ENCODE measurements around the gene BOLA3. TPM values are rescaled to one million over a fixed set of nuclear protein-coding genes. Genes with fewer than 3 reads are reported as not detected.
A peak's percentile ranks its signal among the peaks of the same experiment; 100 is the strongest.

The BOLA3 gene
- total RNA-seq, 4 donors from 2014 or later: 3.0 to 51.5 (median 44.0) TPM; not detected in 1

DNA sequence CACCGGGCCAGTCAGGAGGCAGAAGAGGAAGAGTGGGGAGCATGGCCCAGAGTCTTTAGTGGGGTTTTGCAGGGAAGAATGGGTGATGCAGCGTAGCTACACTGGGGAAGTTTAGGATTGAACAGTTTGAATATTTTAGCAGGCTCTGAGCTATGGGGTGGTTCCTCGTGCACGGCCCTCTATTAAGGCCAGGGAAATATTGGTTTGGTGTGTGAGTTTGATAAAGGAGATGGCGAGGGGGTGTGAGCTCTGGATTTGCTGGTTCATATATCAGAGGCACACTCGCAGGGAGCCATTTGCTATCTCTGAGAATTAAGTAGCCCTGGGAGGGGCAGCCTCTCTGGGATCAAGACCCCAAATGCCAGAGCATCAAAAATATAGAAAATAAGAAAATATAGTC, 50.1 kb downstream of the BOLA3 start:
- WGBS, 2 donors (ENCODE audit: low coverage in 1 of 2): 93 to 96% methylated on average over 4 to 6 of the region's 6 CpGs
- no peaks in the 10 kb centered on the region for H3K9me3 ChIP-seq
- H3K36me3 ChIP-seq: peaks cover 0 to 42% (median 11%) of the 10 kb centered on the region in 4 donors
- intact Hi-C loops (cut with DNase I; ENCODE audit: low total_unique reads) (no loop called here), in situ Hi-C loops (cut with MboI; ENCODE audit: low pct_ligation_motif_present in 1 of 4, low pct_unique_long_range_greater_than_20kb in 1 of 4, low sequenced_read_pairs in 3 of 4) (no loop called here)
- TF ChIP-seq POLR2AphosphoS5 (IDR thresholded peaks at IDR 0.05) (no peak), POLR2A (IDR thresholded peaks at IDR 0.05) (no peak), EP300 (IDR thresholded peaks at IDR 0.05; ENCODE audit: low read depth) (no peak)
- TF ChIP-seq, protein P1, sequence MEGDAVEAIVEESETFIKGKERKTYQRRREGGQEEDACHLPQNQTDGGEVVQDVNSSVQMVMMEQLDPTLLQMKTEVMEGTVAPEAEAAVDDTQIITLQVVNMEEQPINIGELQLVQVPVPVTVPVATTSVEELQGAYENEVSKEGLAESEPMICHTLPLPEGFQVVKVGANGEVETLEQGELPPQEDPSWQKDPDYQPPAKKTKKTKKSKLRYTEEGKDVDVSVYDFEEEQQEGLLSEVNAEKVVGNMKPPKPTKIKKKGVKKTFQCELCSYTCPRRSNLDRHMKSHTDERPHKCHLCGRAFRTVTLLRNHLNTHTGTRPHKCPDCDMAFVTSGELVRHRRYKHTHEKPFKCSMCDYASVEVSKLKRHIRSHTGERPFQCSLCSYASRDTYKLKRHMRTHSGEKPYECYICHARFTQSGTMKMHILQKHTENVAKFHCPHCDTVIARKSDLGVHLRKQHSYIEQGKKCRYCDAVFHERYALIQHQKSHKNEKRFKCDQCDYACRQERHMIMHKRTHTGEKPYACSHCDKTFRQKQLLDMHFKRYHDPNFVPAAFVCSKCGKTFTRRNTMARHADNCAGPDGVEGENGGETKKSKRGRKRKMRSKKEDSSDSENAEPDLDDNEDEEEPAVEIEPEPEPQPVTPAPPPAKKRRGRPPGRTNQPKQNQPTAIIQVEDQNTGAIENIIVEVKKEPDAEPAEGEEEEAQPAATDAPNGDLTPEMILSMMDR (IDR thresholded peaks at IDR 0.05): no peak
- DNase-seq: no peak
- H3K4me3 ChIP-seq: no peak overlapping the region
- no peaks in the 10 kb centered on the region for H3K27me3 ChIP-seq
- H3K4me1 ChIP-seq: peaks cover 0 to 16% (median 5%) of the 10 kb centered on the region in 4 donors
- no peak overlapping the region for H3K27ac ChIP-seq

GRCh38 chr2:74096052-74096451, 51.7 kb downstream of the BOLA3 start:
- Histone ChIP-seq H3K27me3 (no peaks in the 10 kb centered on the region), H3K4me1 (peaks cover 0 to 16% (median 5%) of the 10 kb centered on the region in 4 donors), H3K27ac (peak overlapping the region; percentile 26 to 48 (median 32)), H3K36me3 (peaks cover 0 to 40% (median 5%) of the 10 kb centered on the region in 4 donors), H3K9me3 (no peaks in the 10 kb centered on the region), H3K4me3 (no peak overlapping the region)
- in situ Hi-C loops (cut with MboI; ENCODE audit: low pct_ligation_motif_present in 1 of 4, low pct_unique_long_range_greater_than_20kb in 1 of 4, low sequenced_read_pairs in 3 of 4) (no loop called here), intact Hi-C loops (cut with DNase I; ENCODE audit: low total_unique reads) (no loop called here)
- DNase-seq: peak; percentile 35
- TF ChIP-seq, protein P1 (IDR thresholded peaks at IDR 0.05): no peak
- TF ChIP-seq POLR2A (IDR thresholded peaks at IDR 0.05): no peak
- no peak for TF ChIP-seq EP300 (IDR thresholded peaks at IDR 0.05; ENCODE audit: low read depth)
- no peak for TF ChIP-seq POLR2AphosphoS5 (IDR thresholded peaks at IDR 0.05)
- WGBS, 2 donors (ENCODE audit: low coverage in 1 of 2): 53 to 71% methylated on average over 2 of the region's 2 CpGs

- Histone ChIP-seq H3K4me1 (peaks cover 0 to 16% (median 5%) of the 10 kb centered on the region in 4 donors), H3K36me3 (peaks cover 0 to 40% (median 4%) of the 10 kb centered on the region in 4 donors)
- intact Hi-C loops (cut with DNase I; ENCODE audit: low total_unique reads): no loop called here
Observed at GRCh38 chr2:74095632-74096031, 52.1 kb downstream of the BOLA3 start.

DNA sequence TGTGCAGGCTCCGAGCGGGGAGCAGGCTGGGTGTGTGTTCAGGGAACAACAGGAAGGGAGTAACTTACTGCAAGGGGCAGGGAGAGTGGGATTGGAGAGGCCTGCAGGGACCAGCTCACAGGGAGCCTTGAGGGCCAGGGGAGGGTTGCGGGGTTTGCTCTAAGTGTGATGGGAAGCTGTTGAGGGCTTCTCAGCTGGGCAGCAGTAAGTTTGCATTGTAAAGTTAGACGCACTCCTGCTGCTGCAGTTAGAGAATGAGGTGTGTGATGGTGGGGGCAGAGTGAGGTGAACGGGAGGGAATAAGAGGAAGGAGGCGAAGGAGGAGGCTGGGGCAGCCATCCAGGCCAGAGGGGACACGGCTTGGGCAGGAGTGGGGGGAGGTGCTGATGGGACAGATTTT, 53.4 kb downstream of the BOLA3 start:
- TF ChIP-seq, protein P1 (IDR thresholded peaks at IDR 0.05): no peak
- no peak for TF ChIP-seq EP300 (IDR thresholded peaks at IDR 0.05; ENCODE audit: low read depth)
- no peak for TF ChIP-seq POLR2A (IDR thresholded peaks at IDR 0.05)
- peaks cover 0 to 16% (median 5%) of the 10 kb centered on the region in 4 donors for H3K4me1 ChIP-seq
- H3K27ac ChIP-seq: no peak overlapping the region
- intact Hi-C loops (cut with DNase I; ENCODE audit: low total_unique reads): no loop called here
- H3K9me3 ChIP-seq: no peaks in the 10 kb centered on the region
- peaks cover 0 to 35% (median 2%) of the 10 kb centered on the region in 4 donors for H3K36me3 ChIP-seq
- H3K27me3 ChIP-seq: no peaks in the 10 kb centered on the region
- DNase-seq: no peak
- no peak overlapping the region for H3K4me3 ChIP-seq
- WGBS, 2 donors (ENCODE audit: low coverage in 1 of 2): 82 to 91% methylated on average over 5 to 7 of the region's 7 CpGs
- in situ Hi-C loops (cut with MboI; ENCODE audit: low pct_ligation_motif_present in 1 of 4, low pct_unique_long_range_greater_than_20kb in 1 of 4, low sequenced_read_pairs in 3 of 4): no loop called here

More at GRCh38 chr2:74095632-74096031, 52.1 kb downstream of the BOLA3 start:
- in situ Hi-C loops (cut with MboI; ENCODE audit: low pct_ligation_motif_present in 1 of 4, low pct_unique_long_range_greater_than_20kb in 1 of 4, low sequenced_read_pairs in 3 of 4): no loop called here
- TF ChIP-seq, protein P1 (IDR thresholded peaks at IDR 0.05): no peak
- TF ChIP-seq POLR2A (IDR thresholded peaks at IDR 0.05) (no peak), EP300 (IDR thresholded peaks at IDR 0.05; ENCODE audit: low read depth) (no peak), POLR2AphosphoS5 (IDR thresholded peaks at IDR 0.05) (no peak)
- DNase-seq: no peak
- 36 to 51% methylated on average over 1 to 3 of the region's 3 CpGs for WGBS, 2 donors (ENCODE audit: low coverage in 1 of 2)
- Histone ChIP-seq H3K27ac (peak overlapping the region; percentile 26 to 48 (median 32)), H3K9me3 (no peaks in the 10 kb centered on the region), H3K4me3 (no peak overlapping the region), H3K27me3 (no peaks in the 10 kb centered on the region)

All from transverse colon (tissue), 4 donors.